Ovary (tissue), 3 donors: ENCODE results near the gene PSME4.

Source experiments
- EP300 ChIP-seq: sonication (generic); formaldehyde crosslinking; IDR thresholded peaks from one replicate; pipeline ENCODE4 v1.6.1; 2017; ENCODE audit warnings: antibody characterized with exemption
- POLR2A ChIP-seq: fragments of 450-650 bp; IDR thresholded peaks from one replicate; pipeline ENCODE4 v1.6.1; 2017; ENCODE audit warnings: antibody characterized with exemption, mild to moderate bottlenecking, moderate library complexity
- TF ChIP-seq, protein P1 (sequence below), 3 donors: fragments of 450-650 bp in 2 of 3; fragments of 200-600 bp in 1 of 3; IDR thresholded peaks; one replicate each; pipeline versions ENCODE4 v1.5.1 to v1.8.0; 2016 to 2022; ENCODE audit warnings: antibody characterized with exemption in 3 of 3, mild to moderate bottlenecking in 1 of 3
- donor health status: DM: no; HTN: no; CAD: no.

DNA sequence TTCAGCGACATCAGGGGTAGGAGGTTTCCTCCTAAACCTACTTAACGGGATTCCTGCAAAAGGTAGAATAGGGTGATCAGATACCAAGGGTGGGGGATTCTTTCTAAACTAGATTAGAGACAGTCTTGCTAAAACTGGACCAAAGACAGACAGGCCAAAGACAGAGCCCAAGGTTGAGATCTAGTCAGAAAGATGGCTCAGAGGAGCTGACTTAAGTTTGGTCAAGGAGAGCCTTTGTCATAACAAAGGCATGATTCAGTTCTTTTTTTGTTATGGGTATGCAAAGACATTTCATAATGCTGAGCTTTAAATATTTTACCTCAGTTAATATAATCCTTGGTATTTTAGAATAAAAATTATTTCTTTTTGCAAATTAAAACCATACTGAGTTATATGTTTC, 93.2 kb downstream of the PSME4 start:
- TF ChIP-seq, protein P1, sequence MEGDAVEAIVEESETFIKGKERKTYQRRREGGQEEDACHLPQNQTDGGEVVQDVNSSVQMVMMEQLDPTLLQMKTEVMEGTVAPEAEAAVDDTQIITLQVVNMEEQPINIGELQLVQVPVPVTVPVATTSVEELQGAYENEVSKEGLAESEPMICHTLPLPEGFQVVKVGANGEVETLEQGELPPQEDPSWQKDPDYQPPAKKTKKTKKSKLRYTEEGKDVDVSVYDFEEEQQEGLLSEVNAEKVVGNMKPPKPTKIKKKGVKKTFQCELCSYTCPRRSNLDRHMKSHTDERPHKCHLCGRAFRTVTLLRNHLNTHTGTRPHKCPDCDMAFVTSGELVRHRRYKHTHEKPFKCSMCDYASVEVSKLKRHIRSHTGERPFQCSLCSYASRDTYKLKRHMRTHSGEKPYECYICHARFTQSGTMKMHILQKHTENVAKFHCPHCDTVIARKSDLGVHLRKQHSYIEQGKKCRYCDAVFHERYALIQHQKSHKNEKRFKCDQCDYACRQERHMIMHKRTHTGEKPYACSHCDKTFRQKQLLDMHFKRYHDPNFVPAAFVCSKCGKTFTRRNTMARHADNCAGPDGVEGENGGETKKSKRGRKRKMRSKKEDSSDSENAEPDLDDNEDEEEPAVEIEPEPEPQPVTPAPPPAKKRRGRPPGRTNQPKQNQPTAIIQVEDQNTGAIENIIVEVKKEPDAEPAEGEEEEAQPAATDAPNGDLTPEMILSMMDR (IDR thresholded peaks at IDR 0.05): no peak
- TF ChIP-seq POLR2A (no peak), EP300 (no peak)
